SK-N-SH (cell line): Measurements from ENCODE around the gene ASZ1. TPM values are rescaled to one million over a fixed set of nuclear protein-coding genes. Genes with fewer than 3 reads are reported as not detected.

Experiments used
- CTCF ChIA-PET: fragments of 300-600, 350-600 bp; formaldehyde crosslinking; extraction: SDS; loops from one replicate; lab custom pipeline; 2021; lab: Yijun Ruan, JAX
- POLR2A ChIA-PET: fragments of 350-600 bp; sonication (Branson Sonifier 250); formaldehyde crosslinking; extraction: SDS; loops from one replicate; lab custom pipeline; 2020; ENCODE audit warnings: antibody characterized with exemption, inconsistent platforms; lab: Yijun Ruan, JAX
- DNase-seq: peaks from one replicate; pipeline ENCODE4 v3.0.0; 2012
- H2AFZ ChIP-seq: fragments of 200-600 bp; sonication (generic); 2 replicates; pipeline ENCODE4 v1.8.1; 2016; ENCODE audit warnings: antibody characterized with exemption, mild to moderate bottlenecking, low read depth
- H3F3A ChIP-seq: fragments of 200-600 bp; sonication (generic); replicated peaks from 2 replicates; pipeline ENCODE3; 2016; ENCODE audit warnings: antibody characterized with exemption, mild to moderate bottlenecking; ENCODE audit not compliant: insufficient read depth
- H3K27ac ChIP-seq, 2 experiments: fragments of 200-500 bp in 1 of 2; fragments of 200-600 bp in 1 of 2; sonication (Bioruptor generic) in 1 of 2; sonication (generic), shearing (Covaris generic) in 1 of 2; 2 replicates each; pipeline versions ENCODE4 v1.5.1 to v1.6.1; 2014 to 2016; ENCODE audit warnings: low read depth in 2 of 2, inconsistent platforms in 1 of 2, low read length in 1 of 2, mild to moderate bottlenecking in 1 of 2, mixed read lengths in 1 of 2
- H3K27me3 ChIP-seq: fragments of 200-600 bp; sonication (generic), shearing (Covaris generic); 2 replicates; pipeline ENCODE4 v1.6.1; 2016; ENCODE audit warnings: mixed run types; ENCODE audit not compliant: insufficient read depth
- H3K36me3 ChIP-seq, 2 experiments: fragments of 200-500 bp in 1 of 2; fragments of 200-600 bp in 1 of 2; sonication (Bioruptor generic) in 1 of 2; sonication (generic) in 1 of 2; replicated peaks in 1 of 2; 2 replicates each; pipeline versions ENCODE3 to v1.5.1; 2014 to 2016; ENCODE audit warnings: low read length in 1 of 2, mild to moderate bottlenecking in 1 of 2; ENCODE audit not compliant: insufficient read depth in 2 of 2, control insufficient read depth in 1 of 2
- H3K4me1 ChIP-seq, 2 experiments: fragments of 200-500 bp in 1 of 2; fragments of 200-600 bp in 1 of 2; sonication (Bioruptor generic) in 1 of 2; sonication (generic), shearing (Covaris generic) in 1 of 2; 2 replicates each; pipeline versions ENCODE4 v1.5.1 to v1.6.1; 2014 to 2016; ENCODE audit warnings: low read depth in 1 of 2, low read length in 1 of 2, mixed run types in 1 of 2; ENCODE audit not compliant: insufficient read depth in 2 of 2, control insufficient read depth in 1 of 2
- H3K4me2 ChIP-seq: fragments of 200-600 bp; sonication (generic), shearing (Covaris generic); 2 replicates; pipeline ENCODE4 v1.6.1; 2017; ENCODE audit warnings: mixed run types
- H3K4me3 ChIP-seq, 2 experiments: fragments of 200-500 bp in 1 of 2; fragments of 200-600 bp in 1 of 2; sonication (Bioruptor generic) in 1 of 2; sonication (generic), shearing (Covaris generic) in 1 of 2; 2 replicates each; pipeline versions ENCODE4 v1.5.1 to v1.8.1; 2014 to 2016; ENCODE audit warnings: low read depth in 2 of 2, inconsistent platforms in 1 of 2, low read length in 1 of 2, mild to moderate bottlenecking in 1 of 2, mixed read lengths in 1 of 2, moderate library complexity in 1 of 2
- H3K79me2 ChIP-seq: fragments of 200-600 bp; sonication (generic); 2 replicates; pipeline ENCODE4 v1.8.1; 2017; ENCODE audit warnings: mild to moderate bottlenecking; ENCODE audit not compliant: insufficient read depth
- H3K9ac ChIP-seq: fragments of 200-600 bp; sonication (generic); 2 replicates; pipeline ENCODE4 v1.6.1; 2017; ENCODE audit warnings: mixed run types
- H3K9me2 ChIP-seq: fragments of 200-600 bp; sonication (generic); 2 replicates; pipeline ENCODE4 v1.6.1; 2017; ENCODE audit warnings: mixed run types
- H3K9me3 ChIP-seq: fragments of 200-600 bp; sonication (generic); 2 replicates; pipeline ENCODE4 v1.6.1; 2017; ENCODE audit warnings: mixed run types, mild to moderate bottlenecking, moderate library complexity
- H4K20me1 ChIP-seq: fragments of 200-600 bp; sonication (generic); 2 replicates; pipeline ENCODE4 v1.6.1; 2017; ENCODE audit warnings: mild to moderate bottlenecking, mixed run types; ENCODE audit not compliant: insufficient read depth
- CHD2 ChIP-seq: fragments of 150-350 bp; IDR thresholded peaks from 2 replicates; pipeline ENCODE4 v1.6.1; 2018; ENCODE audit warnings: low read length; ENCODE audit not compliant: partially characterized antibody
- CTCF ChIP-seq: fragments of 200-600 bp; sonication (generic); IDR thresholded peaks from 2 replicates; pipeline ENCODE4 v1.6.1; 2017; ENCODE audit warnings: antibody characterized with exemption, mild to moderate bottlenecking, moderate library complexity
- ELF1 ChIP-seq: IDR thresholded peaks from 2 replicates; pipeline ENCODE4 v1.4.0; 2012
- FOSL2 ChIP-seq: IDR thresholded peaks from 2 replicates; pipeline ENCODE4 v1.4.0; 2012; ENCODE audit warnings: low read depth, mild to moderate bottlenecking, moderate library complexity, borderline replicate concordance
- FOXM1 ChIP-seq: IDR thresholded peaks from 2 replicates; pipeline ENCODE4 v1.4.0; 2012; ENCODE audit warnings: low read depth, mild to moderate bottlenecking
- JUND ChIP-seq: IDR thresholded peaks from 2 replicates; pipeline ENCODE4 v1.4.0; 2012
- MAX ChIP-seq: IDR thresholded peaks from 2 replicates; pipeline ENCODE4 v1.4.0; 2012; ENCODE audit warnings: low read depth
- MEF2A ChIP-seq: IDR thresholded peaks from 2 replicates; pipeline ENCODE4 v1.4.0; 2012; ENCODE audit warnings: low read depth, borderline replicate concordance
- NFIC ChIP-seq: IDR thresholded peaks from 2 replicates; pipeline ENCODE4 v1.4.0; 2012; ENCODE audit warnings: borderline replicate concordance
- NRF1 ChIP-seq: IDR thresholded peaks from 2 replicates; pipeline ENCODE4 v1.6.1; 2012; ENCODE audit warnings: low read depth, mild to moderate bottlenecking, low read length
- RCOR1 ChIP-seq: fragments of 150-350 bp; IDR thresholded peaks from 2 replicates; pipeline ENCODE4 v1.6.1; 2017; ENCODE audit warnings: antibody characterized with exemption, low read length
- REST ChIP-seq: IDR thresholded peaks from 2 replicates; pipeline ENCODE4 v1.6.1; 2012; ENCODE audit warnings: mild to moderate bottlenecking, low read depth, low read length, moderate library complexity
- SMC3 ChIP-seq: IDR thresholded peaks from 2 replicates; pipeline ENCODE4 v1.6.1; 2012; ENCODE audit warnings: low read depth, low read length, improper control_type of control experiment
- TEAD4 ChIP-seq: IDR thresholded peaks from 2 replicates; pipeline ENCODE4 v1.4.0; 2012; ENCODE audit warnings: mild to moderate bottlenecking, borderline replicate concordance; ENCODE audit not compliant: insufficient read depth
- WGBS: methylation state at CpG from one replicate; pipeline ENCODE4 v1.1.6; 2017; ENCODE audit warnings: low lambda C conversion rate; 5-methylcytosine and 5-hydroxymethylcytosine counted together
- polyA plus RNA-seq, 3 experiments: library from polyadenylated mRNA; depleted of rRNA; stranded (reverse); fragments of >200 nt; gene quantifications; 2 replicates each; pipeline ENCODE4 v1.2.3, GENCODE V29; 2012
- TF ChIP-seq, protein P1 (sequence below): fragments of 150-350 bp; IDR thresholded peaks from 2 replicates; pipeline ENCODE4 v1.6.1; 2017; ENCODE audit warnings: antibody characterized with exemption, low read length, low read depth, borderline replicate concordance
- TF ChIP-seq, protein P2 (sequence below): fragments of 150-350 bp; IDR thresholded peaks from 2 replicates; pipeline ENCODE4 v1.6.1; 2016; ENCODE audit warnings: mild to moderate bottlenecking, low read depth, low read length
- TF ChIP-seq, protein P3 (sequence below): IDR thresholded peaks from 2 replicates; pipeline ENCODE4 v1.4.0; 2012; ENCODE audit warnings: low read depth, borderline replicate concordance

The ASZ1 gene
- polyA plus RNA-seq, 1 of the 3 experiments (the other 2 are of a cell fraction), result not detected

DNA sequence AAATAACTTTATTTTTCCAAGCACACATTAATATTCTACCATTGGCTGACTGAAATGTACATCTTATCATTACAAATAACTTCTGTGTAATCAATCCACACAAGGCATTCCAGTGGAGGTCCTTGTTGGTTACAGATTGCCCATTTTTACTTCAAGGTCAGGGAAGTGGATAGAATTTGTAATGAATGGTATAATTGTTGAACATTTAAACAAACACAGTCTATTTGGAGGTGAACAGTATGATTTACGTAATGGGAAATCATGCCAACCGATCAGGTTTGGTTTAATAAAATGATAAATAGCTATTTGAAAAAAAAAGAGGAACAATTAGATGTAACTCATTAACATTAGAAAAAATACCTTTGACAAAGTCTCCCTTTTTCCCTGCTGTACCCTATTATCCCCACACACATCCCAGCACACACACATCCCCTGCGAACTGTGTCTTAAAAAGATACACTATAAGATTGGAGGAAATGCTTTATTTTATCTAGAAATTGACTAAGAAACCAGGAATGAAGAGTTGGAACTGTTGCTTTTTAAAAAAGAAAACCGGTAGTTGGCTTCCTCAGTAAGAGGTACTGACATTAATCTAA lies 19.0 kb upstream of the ASZ1 start (continued):
- TF ChIP-seq REST (no peak), MEF2A (no peak), JUND (no peak), ELF1 (no peak), SMC3 (no peak), TEAD4 (no peak), FOXM1 (no peak)
- TF ChIP-seq, protein P1, sequence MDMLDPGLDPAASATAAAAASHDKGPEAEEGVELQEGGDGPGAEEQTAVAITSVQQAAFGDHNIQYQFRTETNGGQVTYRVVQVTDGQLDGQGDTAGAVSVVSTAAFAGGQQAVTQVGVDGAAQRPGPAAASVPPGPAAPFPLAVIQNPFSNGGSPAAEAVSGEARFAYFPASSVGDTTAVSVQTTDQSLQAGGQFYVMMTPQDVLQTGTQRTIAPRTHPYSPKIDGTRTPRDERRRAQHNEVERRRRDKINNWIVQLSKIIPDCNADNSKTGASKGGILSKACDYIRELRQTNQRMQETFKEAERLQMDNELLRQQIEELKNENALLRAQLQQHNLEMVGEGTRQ, result no peak
- TF ChIP-seq, all 33 proteins: peak for 0

GRCh38 chr7:117445206-117445605 lies 17.9 kb upstream of the ASZ1 start:
- ChIA-PET CTCF (interaction anchor here (1.9 kb wide), 1 partner anchor 14 kb away, joined by 7 read pairs; no protein-coding TSS in a partner anchor), POLR2A (no interaction called here)
- DNase-seq, result no peak
- Histone ChIP-seq H3K4me2 (no peak overlapping the region), H3K4me1 (no peaks in the 10 kb centered on the region), H4K20me1 (no peaks in the 10 kb centered on the region), H3K79me2 (no peaks in the 10 kb centered on the region), H3K9me3 (no peaks in the 10 kb centered on the region), H3F3A (no peaks in the 10 kb centered on the region), H3K4me3 (no peak overlapping the region), H3K27me3 (no peaks in the 10 kb centered on the region), H2AFZ (no peak overlapping the region), H3K27ac (no peak overlapping the region), H3K9me2 (no peaks in the 10 kb centered on the region), H3K36me3 (no peaks in the 10 kb centered on the region), H3K9ac (no peak overlapping the region)
- whole genome bisulfite sequencing, result 4% methylated on average over 1 of the region's 1 CpG
- TF ChIP-seq MAX (no peak), RCOR1 (no peak), NRF1 (no peak), SMC3 (no peak), JUND (no peak), CTCF (no peak), FOSL2 (no peak), CHD2 (no peak), REST (no peak), NFIC (no peak), MEF2A (no peak)
- TF ChIP-seq, protein P2, sequence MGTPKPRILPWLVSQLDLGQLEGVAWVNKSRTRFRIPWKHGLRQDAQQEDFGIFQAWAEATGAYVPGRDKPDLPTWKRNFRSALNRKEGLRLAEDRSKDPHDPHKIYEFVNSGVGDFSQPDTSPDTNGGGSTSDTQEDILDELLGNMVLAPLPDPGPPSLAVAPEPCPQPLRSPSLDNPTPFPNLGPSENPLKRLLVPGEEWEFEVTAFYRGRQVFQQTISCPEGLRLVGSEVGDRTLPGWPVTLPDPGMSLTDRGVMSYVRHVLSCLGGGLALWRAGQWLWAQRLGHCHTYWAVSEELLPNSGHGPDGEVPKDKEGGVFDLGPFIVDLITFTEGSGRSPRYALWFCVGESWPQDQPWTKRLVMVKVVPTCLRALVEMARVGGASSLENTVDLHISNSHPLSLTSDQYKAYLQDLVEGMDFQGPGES, result no peak
- TF ChIP-seq, protein P3, sequence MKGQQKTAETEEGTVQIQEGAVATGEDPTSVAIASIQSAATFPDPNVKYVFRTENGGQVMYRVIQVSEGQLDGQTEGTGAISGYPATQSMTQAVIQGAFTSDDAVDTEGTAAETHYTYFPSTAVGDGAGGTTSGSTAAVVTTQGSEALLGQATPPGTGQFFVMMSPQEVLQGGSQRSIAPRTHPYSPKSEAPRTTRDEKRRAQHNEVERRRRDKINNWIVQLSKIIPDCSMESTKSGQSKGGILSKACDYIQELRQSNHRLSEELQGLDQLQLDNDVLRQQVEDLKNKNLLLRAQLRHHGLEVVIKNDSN, result no peak
